Uterus (tissue), 4 donors: ENCODE results near the gene GAS2L2. TPM values are rescaled to one million over a fixed set of nuclear protein-coding genes. Genes with fewer than 3 reads are reported as not detected.
A peak's percentile ranks its signal among the peaks of the same experiment; 100 is the strongest.

ENCODE experiments used
- DNase-seq, 2 donors: peaks; one replicate each; pipeline ENCODE4 v3.0.0-alpha.2; 2019 to 2020
- H3K27ac ChIP-seq, 2 donors: fragments of 200-600 bp; sonication (generic); 1 replicate in 1 of 2; 2 replicates in 1 of 2; pipeline ENCODE4 v1.5.1; 2016 to 2018
- H3K27me3 ChIP-seq, 2 donors: fragments of 200-600 bp; sonication (generic); one replicate each; pipeline ENCODE4 v1.5.1; 2018 to 2019; ENCODE audit warnings: control low read depth in 1 of 2
- H3K36me3 ChIP-seq, 2 donors: fragments of 200-600 bp; sonication (generic); one replicate each; pipeline ENCODE4 v1.5.1; 2019; ENCODE audit warnings: control low read depth in 1 of 2
- H3K4me1 ChIP-seq, 2 donors: fragments of 200-600 bp; sonication (generic); one replicate each; pipeline ENCODE4 v1.5.1; 2018 to 2019; ENCODE audit warnings: control low read depth in 1 of 2
- H3K4me3 ChIP-seq, 2 donors: fragments of 200-600 bp; sonication (generic); 1 replicate in 1 of 2; 2 replicates in 1 of 2; pipeline ENCODE4 v1.5.1; 2018 to 2019; ENCODE audit warnings: mild to moderate bottlenecking in 1 of 2
- H3K9me3 ChIP-seq, 2 donors: fragments of 200-600 bp; sonication (generic); one replicate each; pipeline ENCODE4 v1.5.1; 2019; ENCODE audit warnings: control low read depth in 1 of 2
- POLR2A ChIP-seq, 2 donors: fragments of 450-650 bp; IDR thresholded peaks; one replicate each; pipeline ENCODE4 v1.6.1; 2016; ENCODE audit warnings: antibody characterized with exemption in 2 of 2, mild to moderate bottlenecking in 1 of 2, moderate library complexity in 1 of 2
- intact Hi-C: fragments of 100-400 bp; cut with DNase I; formaldehyde crosslinking; loops from one replicate; pipeline ENCODE4 v1.15.1; 2023; ENCODE audit warnings: low total_unique reads
- total RNA-seq, 4 donors: library from RNA; depleted of rRNA in 3 of 4; stranded (reverse); fragments of >200 nt in 3 of 4; gene quantifications; one replicate each; pipeline versions ENCODE4 v1.1.0 to v1.2.4, GENCODE V29; 2014 to 2023
- TF ChIP-seq, protein P1 (sequence below), 4 experiments: fragments of 200-600 bp in 2 of 4; fragments of 450-650 bp in 2 of 4; sonication (generic) in 2 of 4; IDR thresholded peaks; one replicate each; pipeline ENCODE4 v1.5.1; 2016 to 2019; ENCODE audit warnings: antibody characterized with exemption in 4 of 4, mild to moderate bottlenecking in 2 of 4, moderate library complexity in 1 of 4
- donor health status: DM: yes; HTN: yes; CAD: no.

GAS2L2 gene
- total RNA-seq, 4 donors from 2014 or later = 0.69 TPM; not detected in 3

DNA sequence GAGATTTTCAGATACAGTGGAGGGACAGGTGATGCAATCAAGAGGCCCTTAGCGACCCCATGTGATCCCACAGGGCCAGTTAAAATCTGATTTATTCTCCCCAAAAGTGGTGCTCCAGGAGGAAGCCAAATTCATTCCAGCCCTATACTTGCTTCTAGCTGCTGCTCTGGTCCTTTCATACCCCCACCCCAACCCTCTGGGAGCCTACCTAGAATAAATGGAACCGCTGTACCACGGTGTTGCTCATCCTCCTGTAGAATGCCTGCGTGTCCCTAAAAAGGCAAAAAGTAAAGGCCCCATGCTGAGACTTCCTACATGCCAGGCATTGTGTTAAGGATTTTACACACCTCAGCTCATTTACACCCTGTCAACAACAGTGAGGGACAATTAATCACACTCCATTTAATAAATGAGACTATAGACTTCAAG lies 23.6 kb downstream of the GAS2L2 start:
- H3K27me3 ChIP-seq = no peaks in the 10 kb centered on the region
- no peak overlapping the region for H3K27ac ChIP-seq
- no peak for DNase-seq
- H3K4me1 ChIP-seq = peaks cover 0 to 7% of the 10 kb centered on the region in 2 donors
- H3K9me3 ChIP-seq = no peaks in the 10 kb centered on the region
- no peak overlapping the region for H3K4me3 ChIP-seq
- intact Hi-C loops = no loop called here
- H3K36me3 ChIP-seq = no peaks in the 10 kb centered on the region
- TF ChIP-seq, protein P1, sequence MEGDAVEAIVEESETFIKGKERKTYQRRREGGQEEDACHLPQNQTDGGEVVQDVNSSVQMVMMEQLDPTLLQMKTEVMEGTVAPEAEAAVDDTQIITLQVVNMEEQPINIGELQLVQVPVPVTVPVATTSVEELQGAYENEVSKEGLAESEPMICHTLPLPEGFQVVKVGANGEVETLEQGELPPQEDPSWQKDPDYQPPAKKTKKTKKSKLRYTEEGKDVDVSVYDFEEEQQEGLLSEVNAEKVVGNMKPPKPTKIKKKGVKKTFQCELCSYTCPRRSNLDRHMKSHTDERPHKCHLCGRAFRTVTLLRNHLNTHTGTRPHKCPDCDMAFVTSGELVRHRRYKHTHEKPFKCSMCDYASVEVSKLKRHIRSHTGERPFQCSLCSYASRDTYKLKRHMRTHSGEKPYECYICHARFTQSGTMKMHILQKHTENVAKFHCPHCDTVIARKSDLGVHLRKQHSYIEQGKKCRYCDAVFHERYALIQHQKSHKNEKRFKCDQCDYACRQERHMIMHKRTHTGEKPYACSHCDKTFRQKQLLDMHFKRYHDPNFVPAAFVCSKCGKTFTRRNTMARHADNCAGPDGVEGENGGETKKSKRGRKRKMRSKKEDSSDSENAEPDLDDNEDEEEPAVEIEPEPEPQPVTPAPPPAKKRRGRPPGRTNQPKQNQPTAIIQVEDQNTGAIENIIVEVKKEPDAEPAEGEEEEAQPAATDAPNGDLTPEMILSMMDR (IDR thresholded peaks at IDR 0.05) = no peak
- no peak for TF ChIP-seq POLR2A (IDR thresholded peaks at IDR 0.05)

DNA sequence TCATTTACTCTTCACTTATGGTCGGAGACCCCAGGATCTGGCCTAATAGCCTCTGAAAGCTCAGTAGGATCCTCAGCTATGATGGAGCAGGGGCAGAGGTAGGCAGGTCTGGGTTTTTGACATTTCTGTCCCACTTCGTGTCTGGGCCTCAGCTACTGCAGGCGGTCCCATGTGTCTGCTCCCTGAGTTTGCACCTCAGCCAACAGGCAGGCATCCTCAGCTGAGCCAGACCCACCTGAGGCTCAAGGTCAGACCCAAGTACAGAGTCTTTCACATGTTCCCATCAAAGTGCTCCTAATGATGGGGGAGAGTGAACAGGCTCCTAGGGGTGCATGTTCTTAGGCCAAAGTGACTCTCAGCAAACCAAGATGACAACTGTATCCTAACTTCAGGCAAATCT lies 24.5 kb downstream of the GAS2L2 start:
- intact Hi-C loops = no loop called here
- TF ChIP-seq, protein P1 (IDR thresholded peaks at IDR 0.05) = no peak
- no peak overlapping the region for H3K4me3 ChIP-seq
- H3K27ac ChIP-seq = no peak overlapping the region
- peaks cover 0 to 7% of the 10 kb centered on the region in 2 donors for H3K4me1 ChIP-seq
- DNase-seq = no peak
- H3K9me3 ChIP-seq = no peaks in the 10 kb centered on the region
- H3K27me3 ChIP-seq = no peaks in the 10 kb centered on the region
- no peaks in the 10 kb centered on the region for H3K36me3 ChIP-seq

DNA sequence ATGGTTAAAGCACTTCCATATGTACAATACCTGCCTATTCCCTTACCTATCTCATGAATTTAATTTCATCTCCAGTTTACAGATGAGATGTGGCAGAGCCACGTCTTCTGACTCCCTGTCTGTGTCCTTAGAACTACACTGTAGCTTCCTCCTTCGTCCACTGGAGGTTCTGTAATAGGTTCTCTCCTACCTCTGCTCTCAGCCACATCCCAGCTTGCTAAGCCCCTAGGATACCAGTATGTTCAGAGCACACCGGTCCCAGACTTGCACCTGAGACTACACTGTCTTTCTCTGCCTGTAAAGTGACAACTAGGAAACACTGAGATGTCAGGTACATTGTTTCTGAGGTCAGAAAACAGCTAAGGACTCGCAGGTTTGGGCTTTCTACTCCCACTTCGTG lies 25.4 kb downstream of the GAS2L2 start:
- Histone ChIP-seq H3K36me3 (no peaks in the 10 kb centered on the region), H3K4me1 (peaks cover 0 to 7% of the 10 kb centered on the region in 2 donors), H3K27me3 (no peaks in the 10 kb centered on the region), H3K9me3 (no peaks in the 10 kb centered on the region), H3K27ac (no peak overlapping the region), H3K4me3 (no peak overlapping the region)
- TF ChIP-seq POLR2A (IDR thresholded peaks at IDR 0.05) = no peak
- TF ChIP-seq, protein P1 (IDR thresholded peaks at IDR 0.05) = no peak
- no peak for DNase-seq
- intact Hi-C loops = no loop called here

DNA sequence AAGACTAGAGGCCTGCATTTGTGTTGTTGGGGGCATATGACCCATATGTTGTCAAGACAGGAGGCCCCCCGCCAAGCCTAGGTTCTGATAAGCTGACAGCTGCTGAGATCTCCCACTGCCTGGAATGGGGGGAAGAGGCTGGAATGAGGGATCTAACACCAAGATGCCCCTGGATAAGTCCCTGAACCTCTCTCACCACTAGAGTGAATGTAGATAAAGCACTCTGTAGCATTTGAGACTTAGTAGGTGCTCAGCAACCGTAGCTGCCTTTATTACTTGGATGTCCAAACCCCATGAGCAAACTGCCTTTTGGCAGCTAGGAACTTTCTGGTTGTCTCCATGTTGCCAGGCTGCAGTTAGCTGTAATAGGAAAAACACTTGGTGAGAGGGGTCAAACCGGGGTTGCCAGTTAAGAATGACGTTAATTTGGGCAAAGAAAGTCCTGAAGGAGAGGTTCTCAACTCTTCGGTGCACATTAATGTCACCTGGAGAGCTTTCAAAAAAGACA lies 26.0 kb downstream of the GAS2L2 start:
- no peak for TF ChIP-seq POLR2A (IDR thresholded peaks at IDR 0.05)
- TF ChIP-seq, protein P1 (IDR thresholded peaks at IDR 0.05) = no peak
- Histone ChIP-seq H3K9me3 (no peaks in the 10 kb centered on the region), H3K36me3 (no peaks in the 10 kb centered on the region), H3K27ac (no peak overlapping the region), H3K27me3 (no peaks in the 10 kb centered on the region), H3K4me1 (peaks cover 0 to 7% of the 10 kb centered on the region in 2 donors), H3K4me3 (no peak overlapping the region)
- DNase-seq = no peak
- intact Hi-C loops = no loop called here

DNA sequence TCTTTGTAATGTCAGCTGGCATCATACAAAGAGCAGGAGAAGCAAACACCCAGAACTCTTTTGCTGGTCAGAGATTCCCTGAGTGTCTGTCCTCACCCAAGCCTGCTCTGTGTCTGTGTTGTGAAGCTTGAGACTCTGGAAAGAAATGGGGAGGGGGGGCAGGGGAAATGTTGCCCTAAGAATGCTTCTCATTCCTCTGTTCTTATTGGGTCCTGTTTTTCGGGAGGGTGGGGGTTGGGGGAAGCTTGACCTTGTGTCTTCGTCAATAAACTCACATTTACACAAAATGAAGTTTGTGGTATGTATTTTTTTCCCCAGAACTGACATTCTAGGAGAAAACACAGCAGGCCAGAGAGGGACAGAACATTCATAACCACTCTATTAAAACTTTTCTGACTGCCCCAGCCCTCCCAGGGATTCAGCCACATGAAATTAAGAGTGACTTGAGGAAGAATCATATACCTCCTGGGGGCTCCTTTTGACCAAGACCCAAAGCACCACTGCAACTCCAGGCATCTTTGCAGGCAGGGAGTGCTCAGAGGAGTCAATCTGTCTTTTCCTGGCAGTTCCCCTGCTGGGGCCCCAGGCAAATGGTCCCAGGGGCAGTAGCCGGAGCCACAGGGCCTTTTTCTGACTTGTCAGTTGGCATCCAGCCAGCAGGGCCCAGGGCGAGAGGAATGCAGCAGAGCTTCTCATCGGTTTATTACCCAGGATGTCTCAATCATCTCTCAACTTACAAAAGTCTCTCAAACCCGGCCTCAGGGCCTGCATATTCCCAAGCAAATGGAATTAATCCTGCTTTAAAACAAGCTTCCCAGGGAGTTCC lies 26.7 kb downstream of the GAS2L2 start:
- TF ChIP-seq, protein P1 (IDR thresholded peaks at IDR 0.05) = no peak
- TF ChIP-seq POLR2A (IDR thresholded peaks at IDR 0.05) = no peak
- H3K4me3 ChIP-seq = no peak overlapping the region
- H3K36me3 ChIP-seq = no peaks in the 10 kb centered on the region
- H3K27me3 ChIP-seq = no peaks in the 10 kb centered on the region
- DNase-seq = peak; percentile 34 to 59
- H3K4me1 ChIP-seq = peaks cover 0 to 7% of the 10 kb centered on the region in 2 donors
- no peaks in the 10 kb centered on the region for H3K9me3 ChIP-seq
- intact Hi-C loops = no loop called here
- H3K27ac ChIP-seq = no peak overlapping the region
